Midbrain (tissue), 1 donor: ENCODE measurements around the gene DOK4.
A peak's percentile ranks its signal among the peaks of the same experiment; 100 is the strongest.

Source experiments
- DNase-seq: peaks from one replicate; lab custom pipeline; 2025; lab: John Stamatoyannopoulos, UW

DOK4 gene

GRCh38 chr16:57477531-57478202, 8.6 kb downstream of the DOK4 start:
- DNase-seq, result no peak

- no peak for DNase-seq
Observed at GRCh38 chr16:57476546-57477410, 9.5 kb downstream of the DOK4 start.

GRCh38 chr16:57475711-57476339, 10.5 kb downstream of the DOK4 start:
- DNase-seq, result no peak

DNA sequence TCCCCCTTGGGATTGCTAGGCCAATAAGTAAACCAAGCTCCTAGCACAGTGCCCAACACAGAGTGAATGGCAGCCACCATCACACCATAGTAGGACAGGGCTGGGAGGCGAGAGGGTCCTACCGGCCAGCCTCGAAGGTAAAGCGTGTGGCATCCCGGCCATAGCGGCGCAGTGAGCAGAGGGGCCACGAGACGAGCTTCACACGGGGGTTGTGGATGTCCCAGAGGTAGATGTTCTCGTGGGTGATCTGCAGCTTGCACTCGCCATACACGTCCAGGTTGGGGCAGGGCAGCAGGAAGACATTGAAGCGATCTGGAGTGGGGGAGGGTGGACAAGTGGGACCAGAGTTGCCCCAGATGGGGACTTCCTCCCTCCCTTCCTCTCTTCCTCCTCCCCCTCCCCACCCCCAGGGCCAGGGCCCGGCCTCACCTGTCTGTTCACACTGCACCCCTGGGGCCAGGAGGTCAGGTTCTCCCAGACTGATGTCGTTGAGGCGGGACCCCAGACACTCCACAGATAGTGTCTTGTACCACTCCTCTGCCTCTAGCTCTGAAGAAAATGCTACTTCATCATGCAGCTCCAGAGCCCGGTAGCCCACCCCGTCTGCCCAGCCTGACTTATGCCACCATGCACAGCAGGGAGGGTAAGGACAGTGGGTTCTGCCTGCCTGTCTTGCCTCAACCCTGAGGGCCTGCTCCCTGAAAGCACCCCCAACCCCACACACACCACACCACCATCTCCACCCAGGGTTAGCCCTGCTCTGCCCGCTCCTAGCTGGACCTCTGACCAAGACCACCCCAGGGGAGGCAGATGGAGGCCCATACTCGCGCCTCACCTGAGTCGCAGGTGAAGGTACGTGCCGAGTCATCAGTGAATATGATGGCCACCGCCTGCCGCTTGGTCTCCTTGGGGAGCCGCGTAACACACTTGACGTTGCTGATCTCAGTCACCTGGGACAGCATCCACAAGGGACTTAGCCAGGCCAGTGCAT, 11.3 kb downstream of the DOK4 start:
- no peak for DNase-seq

DNA sequence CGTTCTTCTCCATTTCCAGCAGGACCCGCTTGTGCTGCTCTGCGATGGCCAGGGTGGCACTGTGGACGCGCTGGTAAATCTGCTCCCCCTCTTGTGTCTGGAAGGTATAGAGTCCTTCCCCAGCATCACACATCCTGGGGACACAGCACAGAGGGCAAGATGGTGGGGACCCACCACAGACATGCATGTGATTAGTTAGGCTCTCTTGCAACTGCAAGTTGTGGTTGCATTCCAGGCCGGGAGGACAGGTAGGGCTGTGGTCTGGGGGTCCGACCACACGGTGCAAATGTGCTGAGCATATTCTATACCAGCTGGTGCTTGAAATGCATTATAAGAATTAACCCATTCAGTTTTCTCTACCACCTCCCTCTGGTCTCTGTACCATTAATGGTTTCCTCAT, 12.4 kb downstream of the DOK4 start:
- no peak for DNase-seq

DNA sequence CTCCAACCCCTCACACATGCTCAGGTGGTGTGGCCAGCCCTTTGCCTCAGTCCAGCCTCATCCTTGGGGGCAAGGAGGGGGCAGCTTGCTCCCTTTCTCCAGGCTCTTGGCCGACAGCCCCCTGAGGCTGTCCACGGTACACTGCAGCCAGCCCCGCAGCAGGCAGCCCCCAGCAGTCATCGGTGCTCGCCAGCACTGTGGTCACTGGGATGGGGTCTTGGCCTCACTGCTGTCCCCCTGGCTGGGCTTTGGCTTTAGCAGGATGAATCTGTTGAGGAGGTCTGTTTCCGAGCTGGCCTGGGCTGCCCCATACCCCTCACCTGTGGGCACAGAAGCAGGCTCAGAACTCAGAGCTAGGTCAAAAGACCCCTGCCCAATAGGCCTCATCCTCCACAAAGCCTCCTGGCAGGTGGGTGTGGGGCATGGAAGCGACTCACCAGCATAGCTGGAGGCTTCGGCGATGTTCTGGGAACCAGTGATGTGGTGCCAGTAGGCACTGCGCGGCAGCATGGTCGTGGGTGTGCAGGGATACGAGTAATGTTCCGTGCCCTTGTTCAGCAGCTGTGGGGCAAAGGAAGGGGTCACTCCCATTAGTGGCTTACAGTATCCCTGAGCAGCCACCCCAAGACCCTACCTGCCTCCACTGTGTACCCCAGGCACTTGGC, 13.0 kb downstream of the DOK4 start:
- no peak for DNase-seq

- DNase-seq, result no peak
Observed at GRCh38 chr16:57472665-57473060, 13.6 kb downstream of the DOK4 start.

- DNase-seq, result no peak
Observed at GRCh38 chr16:57471852-57472664, 14.2 kb downstream of the DOK4 start.

GRCh38 chr16:57471209-57471608, 15.1 kb downstream of the DOK4 start:
- no peak for DNase-seq

GRCh38 chr16:57470711-57471110, 15.6 kb downstream of the DOK4 start:
- DNase-seq, result no peak

DNA sequence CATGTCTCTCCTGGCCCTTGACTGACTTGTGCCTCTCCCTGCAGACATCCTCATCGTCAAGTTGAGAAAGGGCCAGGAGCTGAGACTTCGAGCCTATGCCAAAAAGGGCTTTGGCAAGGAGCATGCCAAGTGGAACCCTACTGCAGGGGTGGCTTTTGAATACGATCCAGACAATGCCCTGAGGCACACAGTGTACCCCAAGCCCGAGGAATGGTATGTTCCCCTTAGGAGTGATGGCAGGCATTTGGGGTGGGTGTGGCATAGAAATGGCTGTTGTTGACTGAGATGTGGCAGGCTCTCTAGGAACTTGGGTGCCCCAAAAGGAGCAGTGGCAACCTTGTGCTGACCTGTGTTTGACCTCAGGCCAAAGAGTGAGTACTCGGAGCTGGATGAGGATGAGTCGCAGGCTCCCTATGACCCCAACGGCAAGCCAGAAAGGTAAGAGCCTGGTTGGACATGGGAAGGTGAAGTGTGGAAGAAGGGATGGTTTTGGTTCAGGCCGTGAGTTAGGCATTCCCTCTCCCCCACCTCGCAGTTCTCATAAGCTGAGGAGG, 16.3 kb downstream of the DOK4 start:
- no peak for DNase-seq

- no peak for DNase-seq
Observed at GRCh38 chr16:57469046-57469445, 17.2 kb downstream of the DOK4 start.

DNA sequence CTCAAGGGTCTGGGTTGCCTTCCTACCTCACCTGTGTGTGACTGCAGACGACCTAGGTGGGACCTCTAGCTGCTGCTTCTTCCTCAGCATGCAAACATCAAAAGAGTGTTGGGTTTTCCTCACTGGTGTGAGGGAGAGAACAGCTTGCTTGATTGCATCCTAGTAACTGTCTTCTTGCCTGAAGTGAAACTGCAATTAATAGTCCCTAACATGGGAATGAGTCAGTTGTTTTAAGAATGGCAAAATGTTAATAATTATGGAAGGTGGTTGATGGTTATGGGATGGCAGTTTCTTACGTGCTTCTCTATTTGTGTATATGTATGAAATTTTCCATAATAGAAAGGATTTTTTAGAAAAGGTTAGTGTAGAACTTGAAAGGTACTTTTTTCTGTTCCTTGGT, 17.9 kb downstream of the DOK4 start:
- DNase-seq, result no peak

DNA sequence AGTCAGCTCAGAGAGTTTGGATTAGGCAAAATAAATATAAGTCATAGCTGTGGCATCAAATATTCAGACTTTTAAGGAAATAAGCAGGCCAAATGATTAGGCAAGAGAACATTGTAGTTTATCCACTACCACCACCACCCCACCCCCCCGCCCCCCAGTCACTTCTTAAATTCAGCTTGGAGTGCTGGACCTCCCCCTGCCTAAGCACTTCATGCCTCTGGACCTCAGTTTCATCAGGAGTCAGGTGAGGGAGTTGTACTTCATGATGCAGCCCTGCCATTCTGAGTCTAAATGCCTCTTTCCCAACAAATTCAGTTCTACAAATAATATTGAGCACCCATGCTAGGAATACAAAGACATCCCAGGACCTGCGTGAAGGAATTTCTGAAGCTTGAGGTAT, 21.8 kb downstream of the DOK4 start:
- no peak for DNase-seq

DNA sequence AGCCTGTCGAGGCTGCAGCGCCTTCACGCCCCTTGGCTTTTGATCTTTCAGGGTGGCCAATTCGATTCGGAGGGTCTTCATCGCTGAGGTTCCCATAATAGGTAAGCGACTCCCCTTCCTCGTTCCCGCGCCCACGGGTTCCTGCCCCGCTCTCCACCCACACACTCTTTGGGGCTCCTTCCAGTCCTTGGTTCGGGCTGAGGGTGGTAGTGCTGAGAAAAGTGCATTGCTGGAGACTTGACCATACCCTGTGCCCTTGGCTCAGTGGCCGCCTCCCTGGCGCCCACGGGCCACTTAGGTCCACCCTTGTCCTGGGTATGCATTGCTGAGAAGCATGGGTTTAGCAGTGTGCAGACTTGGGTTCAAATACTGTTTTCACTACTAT, 23.3 kb downstream of the DOK4 start:
- DNase-seq, result no peak

DNA sequence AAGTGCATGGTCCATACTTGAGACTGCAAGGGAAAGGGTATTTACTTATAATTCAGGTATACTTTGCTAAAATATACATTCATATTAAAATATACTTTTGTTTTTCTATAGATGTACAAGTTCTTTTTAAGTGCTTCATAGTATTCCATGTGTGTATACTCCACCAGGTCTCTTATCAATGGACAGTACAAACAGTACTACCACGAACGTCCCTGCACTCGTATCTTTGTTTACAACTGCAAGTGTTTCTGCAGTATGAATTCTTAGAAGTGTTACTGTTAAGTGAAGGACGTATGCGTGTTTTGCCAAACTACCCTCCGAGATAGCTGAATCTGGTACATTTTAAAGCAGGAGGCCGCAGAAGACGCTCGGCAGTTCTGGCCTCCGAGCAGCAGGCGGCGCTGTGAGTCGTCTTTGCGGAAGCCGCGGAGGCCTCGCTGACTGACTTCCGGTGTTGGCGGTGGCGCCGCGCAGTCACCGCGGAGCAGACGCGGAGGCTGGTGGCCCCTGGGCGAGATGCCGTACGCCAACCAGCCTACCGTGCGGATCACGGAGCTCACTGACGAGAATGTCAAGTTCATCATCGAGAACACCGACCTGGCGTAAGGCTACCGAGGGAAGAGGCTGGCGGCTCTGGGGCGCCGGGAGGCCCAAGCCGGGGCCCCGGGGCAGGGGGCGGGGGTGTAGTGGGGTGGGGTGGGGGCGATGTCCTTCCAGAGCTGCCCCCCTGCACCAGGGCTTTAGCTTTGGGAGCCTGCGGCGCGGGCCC, 23.9 kb downstream of the DOK4 start, which contains the start of gene POLR2C:
TSS of gene POLR2C (plus strand) at position 471 of the 769 bp plus-strand sequence. CDS start at position 517, 46 bp downstream.
- peak; percentile 86 for DNase-seq

- DNase-seq, result no peak
Observed at GRCh38 chr16:57452021-57452420, 34.3 kb downstream of the DOK4 start.

DNA sequence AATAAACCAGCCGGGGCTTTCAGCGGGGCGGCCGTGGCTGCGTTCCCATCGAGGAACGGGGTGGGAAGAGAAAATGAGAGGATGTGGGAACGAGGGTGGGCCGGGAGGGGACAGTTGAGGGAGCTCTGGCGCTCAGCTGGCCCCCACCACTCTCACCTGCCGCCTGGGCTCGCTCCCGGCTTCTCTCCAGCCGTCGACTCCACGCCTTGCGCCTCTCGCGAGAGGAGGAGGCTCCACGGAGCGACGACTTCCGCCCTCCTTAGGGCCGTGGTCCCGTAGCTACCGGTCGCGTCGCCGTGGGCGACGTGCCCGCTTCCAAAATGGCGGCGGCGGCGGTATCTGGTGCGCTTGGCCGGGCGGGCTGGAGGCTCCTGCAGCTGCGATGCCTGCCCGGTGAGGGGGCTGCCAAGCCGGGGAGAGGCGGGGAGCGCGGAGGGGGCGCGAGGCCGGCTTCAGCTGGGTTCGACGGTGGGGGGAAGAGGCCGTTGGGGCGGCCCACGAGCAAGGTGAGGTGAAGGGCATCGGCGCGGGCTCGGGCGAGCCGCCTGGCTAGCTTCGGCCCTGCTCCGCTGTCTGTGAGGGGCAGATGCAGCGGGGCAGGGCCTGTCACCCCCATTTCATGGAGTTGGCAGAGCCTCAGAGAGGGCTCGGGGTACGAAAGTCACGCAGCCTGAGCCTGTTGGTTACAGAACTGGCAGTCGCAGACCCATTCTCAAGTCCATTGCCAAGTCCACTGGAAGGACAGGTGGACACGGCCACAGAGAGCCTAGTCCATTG, 38.9 kb downstream of the DOK4 start, which contains the start of the genes CIAPIN1 and COQ9:
TSS of gene CIAPIN1 (minus strand) at position 200 of the 777 bp plus-strand sequence. CDS start 6,457 bp downstream, outside the sequence.
TSS of gene COQ9 (plus strand) at position 294 of the 777 bp plus-strand sequence. CDS start at position 321, 27 bp downstream.
- peak; percentile 92 for DNase-seq
